Osteoblast (primary cell): ENCODE data around the gene PSMC6. TPM values are rescaled to one million over a fixed set of nuclear protein-coding genes. Genes with fewer than 3 reads are reported as not detected.

Source experiments
- DNase-seq: peaks from one replicate; pipeline ENCODE4 v3.0.0; 2011; ENCODE audit warnings: low spot score, mixed read lengths; ENCODE audit not compliant: insufficient read length; ENCODE audit errors: missing footprints
- H2AFZ ChIP-seq: 2 replicates; pipeline ENCODE4 v1.6.0; 2011; ENCODE audit warnings: mild to moderate bottlenecking, low read length
- H3K27ac ChIP-seq: 2 replicates; pipeline ENCODE4 v1.5.1; 2011; ENCODE audit warnings: mild to moderate bottlenecking, low read depth, low read length, moderate library complexity
- H3K27me3 ChIP-seq: 2 replicates; pipeline ENCODE4 v1.6.0; 2012; ENCODE audit warnings: mild to moderate bottlenecking, control low read depth, inconsistent platforms, low read length, moderate library complexity; ENCODE audit not compliant: insufficient read depth
- H3K36me3 ChIP-seq: 2 replicates; pipeline ENCODE4 v1.5.1; 2011; ENCODE audit warnings: mild to moderate bottlenecking, low read length, control low read depth, moderate library complexity; ENCODE audit not compliant: insufficient read depth
- H3K4me1 ChIP-seq: 2 replicates; pipeline ENCODE4 v1.5.1; 2011; ENCODE audit warnings: mild to moderate bottlenecking, low read length, control low read depth, moderate library complexity; ENCODE audit not compliant: insufficient read depth
- H3K4me2 ChIP-seq: 2 replicates; pipeline ENCODE4 v1.6.0; 2011; ENCODE audit warnings: mild to moderate bottlenecking, low read length; ENCODE audit not compliant: insufficient read depth
- H3K4me3 ChIP-seq: fragments of 200-600 bp; sonication (generic); 3 replicates; pipeline ENCODE4 v1.5.1; 2012; ENCODE audit warnings: mild to moderate bottlenecking, low read length, inconsistent platforms; ENCODE audit not compliant: insufficient read depth
- H3K79me2 ChIP-seq: 2 replicates; pipeline ENCODE4 v1.6.0; 2012; ENCODE audit warnings: mild to moderate bottlenecking, low read length, control low read depth, inconsistent platforms; ENCODE audit not compliant: insufficient read depth
- H3K9me3 ChIP-seq: 2 replicates; pipeline ENCODE4 v1.5.1; 2011; ENCODE audit warnings: low read depth, low read length, control low read depth
- H4K20me1 ChIP-seq: 2 replicates; pipeline ENCODE4 v1.6.0; 2012; ENCODE audit warnings: mild to moderate bottlenecking, low read length, control low read depth; ENCODE audit not compliant: insufficient read depth
- CTCF ChIP-seq: IDR thresholded peaks from 2 replicates; pipeline ENCODE4 v1.5.1; 2011; ENCODE audit warnings: mild to moderate bottlenecking, low read depth, low read length, moderate library complexity; ENCODE audit errors: extremely low read depth
- total RNA-seq: library from RNA; depleted of rRNA; stranded (reverse); fragments of >200 nt; gene quantifications from 2 replicates; pipeline ENCODE4 v1.2.3, GENCODE V29; 2012

Gene PSMC6
- total RNA-seq: 78.5 and 85.2 TPM in 2 replicates

DNA sequence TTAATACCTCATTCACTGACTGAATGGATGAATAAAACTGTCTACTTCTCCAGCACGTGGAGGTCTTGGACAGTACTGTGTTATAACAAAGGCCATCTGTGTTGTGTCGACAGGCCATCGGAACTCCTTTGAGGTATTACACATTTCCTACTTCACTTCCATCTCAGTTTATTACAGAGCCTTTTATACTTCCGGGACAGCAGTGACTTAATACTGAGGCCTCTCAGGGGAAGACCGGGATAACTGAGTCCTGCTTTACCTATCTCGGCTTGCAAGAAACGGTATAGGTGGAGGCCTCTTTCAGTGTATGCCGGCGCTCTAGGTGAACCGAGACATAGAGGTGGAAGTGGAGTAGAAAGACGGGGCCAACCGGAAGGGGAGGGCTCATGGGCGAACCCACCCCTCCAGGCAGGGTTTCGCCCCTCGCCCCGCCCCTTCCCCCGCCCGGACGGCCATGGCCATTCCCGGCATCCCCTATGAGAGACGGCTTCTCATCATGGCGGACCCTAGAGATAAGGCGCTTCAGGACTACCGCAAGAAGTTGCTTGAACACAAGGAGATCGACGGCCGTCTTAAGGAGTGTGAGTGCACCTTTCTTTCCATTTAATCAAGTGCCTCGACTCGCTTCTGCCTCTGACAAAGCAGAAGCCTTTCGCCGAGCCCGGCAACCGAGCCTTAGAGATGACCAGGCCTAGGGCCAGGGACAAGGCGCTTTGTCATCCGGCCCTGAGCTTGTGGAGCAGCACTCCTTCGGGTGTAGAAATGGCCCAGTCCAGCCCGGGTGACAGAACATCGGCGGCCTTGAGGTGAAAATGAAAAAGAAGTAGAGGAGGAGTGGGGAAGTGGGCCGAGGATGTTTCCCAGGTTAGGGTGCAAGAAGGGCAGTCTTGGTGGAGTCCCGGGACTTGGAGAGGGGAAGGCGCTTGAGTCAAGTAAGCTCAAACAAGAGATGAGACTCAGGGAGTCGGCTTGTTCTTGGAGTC lies at the start of gene PSMC6:
Gene PSMC6 (plus strand): TSS at position 477 of the 983 bp plus-strand sequence. CDS start 20 bp downstream, at position 497.
- TF ChIP-seq CTCF: no peak
- Histone ChIP-seq H3K36me3 (peaks cover 21% of the 10 kb centered on the region), H3K4me3 (peak within 1 kb of the TSS; percentile 98), H3K9me3 (no peaks in the 10 kb centered on the region), H3K79me2 (peaks cover 42% of the 10 kb centered on the region), H3K27me3 (no peaks in the 10 kb centered on the region), H3K4me1 (peaks cover 50% of the 10 kb centered on the region), H4K20me1 (peaks cover 13% of the 10 kb centered on the region), H2AFZ (peak within 1 kb of the TSS; percentile 100), H3K27ac (peak within 1 kb of the TSS; percentile 97), H3K4me2 (peak within 1 kb of the TSS; percentile 91)
- peak; percentile 94 for DNase-seq

DNA sequence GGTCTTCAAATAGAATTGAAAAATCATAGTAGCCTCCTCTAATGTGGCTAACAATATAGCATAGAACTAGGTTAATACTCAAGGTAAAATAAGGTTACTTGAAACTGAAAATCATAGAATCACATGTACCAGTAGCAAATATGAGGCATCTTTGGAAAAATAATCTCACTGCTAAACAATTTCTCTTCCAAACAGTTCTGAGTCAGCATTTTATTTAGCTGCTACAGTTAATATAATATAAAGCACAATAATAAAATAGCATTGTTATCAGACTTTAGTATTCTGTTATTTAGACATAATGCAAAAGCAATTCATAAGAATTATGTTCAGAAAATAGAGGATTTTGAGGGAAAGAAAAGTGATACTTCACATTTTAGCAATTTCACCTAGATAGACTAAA lies 46.7 kb upstream of the PSMC6 start:
- Histone ChIP-seq H3K4me3 (no peak overlapping the region), H3K4me1 (no peaks in the 10 kb centered on the region), H4K20me1 (no peaks in the 10 kb centered on the region), H2AFZ (no peak overlapping the region), H3K27me3 (no peaks in the 10 kb centered on the region), H3K4me2 (no peak overlapping the region), H3K79me2 (no peaks in the 10 kb centered on the region), H3K9me3 (no peaks in the 10 kb centered on the region), H3K27ac (no peak overlapping the region), H3K36me3 (no peaks in the 10 kb centered on the region)
- no peak for TF ChIP-seq CTCF
- no peak for DNase-seq

DNA sequence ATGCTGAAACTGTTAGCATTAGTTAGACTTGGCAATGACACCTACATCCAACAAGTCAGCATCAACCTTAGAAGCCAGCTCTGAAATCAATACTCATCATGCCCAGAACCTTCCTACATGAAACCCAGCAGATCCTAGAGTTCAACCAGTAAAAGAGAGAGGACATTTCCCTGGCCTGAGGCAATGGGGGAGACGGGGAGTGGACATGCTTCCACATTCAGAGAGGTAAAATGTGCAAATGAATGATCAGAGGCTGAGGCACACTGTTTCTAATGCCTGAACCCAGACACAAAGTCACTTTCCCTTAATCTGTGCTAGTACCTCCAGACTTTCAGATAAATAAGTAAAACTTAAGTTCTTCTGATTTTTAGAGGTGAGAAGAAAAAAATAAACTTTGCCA lies 46.2 kb upstream of the PSMC6 start:
- no peak overlapping the region for H3K4me3 ChIP-seq
- no peak for DNase-seq
- no peaks in the 10 kb centered on the region for H3K79me2 ChIP-seq
- H3K27ac ChIP-seq: no peak overlapping the region
- H2AFZ ChIP-seq: no peak overlapping the region
- H3K9me3 ChIP-seq: no peaks in the 10 kb centered on the region
- TF ChIP-seq CTCF: no peak
- H3K4me1 ChIP-seq: no peaks in the 10 kb centered on the region
- no peaks in the 10 kb centered on the region for H3K27me3 ChIP-seq
- no peak overlapping the region for H3K4me2 ChIP-seq
- no peaks in the 10 kb centered on the region for H4K20me1 ChIP-seq
- no peaks in the 10 kb centered on the region for H3K36me3 ChIP-seq

GRCh38 chr14:52661314-52661713 lies 45.7 kb upstream of the PSMC6 start:
- TF ChIP-seq CTCF: no peak
- DNase-seq: no peak
- H3K4me1 ChIP-seq: no peaks in the 10 kb centered on the region
- no peak overlapping the region for H3K4me2 ChIP-seq
- no peaks in the 10 kb centered on the region for H3K27me3 ChIP-seq
- no peak overlapping the region for H2AFZ ChIP-seq
- H4K20me1 ChIP-seq: no peaks in the 10 kb centered on the region
- no peaks in the 10 kb centered on the region for H3K36me3 ChIP-seq
- H3K9me3 ChIP-seq: no peaks in the 10 kb centered on the region
- no peak overlapping the region for H3K4me3 ChIP-seq
- H3K27ac ChIP-seq: no peak overlapping the region
- H3K79me2 ChIP-seq: no peaks in the 10 kb centered on the region
